ENCODE measurements around the gene TOMM22.

- TF ChIP-seq CTCF (IDR thresholded peaks at IDR 0.05; ENCODE audit: low read depth, low read length) (no peak), POLR2A (IDR thresholded peaks at IDR 0.05; ENCODE audit: extremely low read depth, insufficient read length) (no peak), MAX (IDR thresholded peaks at IDR 0.05; ENCODE audit: low read depth, low read length) (no peak)
Observed at GRCh38 chr22:38699143-38699542, 17.4 kb downstream of the TOMM22 start.
